ENCODE data around the gene MLLT3.
A peak's percentile ranks its signal among the peaks of the same experiment; 100 is the strongest.

The MLLT3 gene

GRCh38 chr9:20364959-20365358, 257.3 kb downstream of the MLLT3 start:
- Histone ChIP-seq H3K4me3 (ENCODE audit: low read length in 2 of 2) (no peak overlapping the region), H3K4me1 (ENCODE audit: control insufficient read depth in 2 of 2, insufficient read depth in 2 of 2, low read length in 2 of 2) (no peaks in the 10 kb centered on the region), H3K36me3 (ENCODE audit: control insufficient read depth in 2 of 2, insufficient read depth in 2 of 2, low read length in 2 of 2) (peaks cover 24 to 29% of the 10 kb centered on the region in 2 donors), H3K27me3 (ENCODE audit: control insufficient read depth in 2 of 2, insufficient read depth in 2 of 2, low read length in 2 of 2) (no peaks in the 10 kb centered on the region), H3K27ac (ENCODE audit: low read depth in 2 of 2, low read length in 2 of 2) (no peak overlapping the region), H3K9me3 (ENCODE audit: control insufficient read depth in 2 of 2, low read length in 2 of 2) (no peaks in the 10 kb centered on the region), H3K9ac (ENCODE audit: low read depth in 1 of 2, low read length in 2 of 2) (no peak overlapping the region)

GRCh38 chr9:20363233-20363632, 259.1 kb downstream of the MLLT3 start:
- Histone ChIP-seq H3K9ac (ENCODE audit: low read depth in 1 of 2, low read length in 2 of 2) (no peak overlapping the region), H3K9me3 (ENCODE audit: control insufficient read depth in 2 of 2, low read length in 2 of 2) (no peaks in the 10 kb centered on the region), H3K27me3 (ENCODE audit: control insufficient read depth in 2 of 2, insufficient read depth in 2 of 2, low read length in 2 of 2) (no peaks in the 10 kb centered on the region), H3K27ac (ENCODE audit: low read depth in 2 of 2, low read length in 2 of 2) (no peak overlapping the region), H3K36me3 (ENCODE audit: control insufficient read depth in 2 of 2, insufficient read depth in 2 of 2, low read length in 2 of 2) (peaks cover 24 to 29% of the 10 kb centered on the region in 2 donors), H3K4me1 (ENCODE audit: control insufficient read depth in 2 of 2, insufficient read depth in 2 of 2, low read length in 2 of 2) (no peaks in the 10 kb centered on the region), H3K4me3 (ENCODE audit: low read length in 2 of 2) (no peak overlapping the region)

- peaks cover 24 to 29% of the 10 kb centered on the region in 2 donors for H3K36me3 ChIP-seq (ENCODE audit: control insufficient read depth in 2 of 2, insufficient read depth in 2 of 2, low read length in 2 of 2)
- H3K9ac ChIP-seq (ENCODE audit: low read depth in 1 of 2, low read length in 2 of 2) = no peak overlapping the region
- no peaks in the 10 kb centered on the region for H3K9me3 ChIP-seq (ENCODE audit: control insufficient read depth in 2 of 2, low read length in 2 of 2)
- H3K27ac ChIP-seq (ENCODE audit: low read depth in 2 of 2, low read length in 2 of 2) = no peak overlapping the region
- H3K4me3 ChIP-seq (ENCODE audit: low read length in 2 of 2) = no peak overlapping the region
- H3K4me1 ChIP-seq (ENCODE audit: control insufficient read depth in 2 of 2, insufficient read depth in 2 of 2, low read length in 2 of 2) = peaks cover 0 to 3% of the 10 kb centered on the region in 2 donors
- H3K27me3 ChIP-seq (ENCODE audit: control insufficient read depth in 2 of 2, insufficient read depth in 2 of 2, low read length in 2 of 2) = no peaks in the 10 kb centered on the region
Observed at GRCh38 chr9:20361656-20362570, 260.4 kb downstream of the MLLT3 start.

GRCh38 chr9:20361229-20361628, 261.1 kb downstream of the MLLT3 start:
- Histone ChIP-seq H3K9me3 (ENCODE audit: control insufficient read depth in 2 of 2, low read length in 2 of 2) (no peaks in the 10 kb centered on the region), H3K27ac (ENCODE audit: low read depth in 2 of 2, low read length in 2 of 2) (no peak overlapping the region), H3K27me3 (ENCODE audit: control insufficient read depth in 2 of 2, insufficient read depth in 2 of 2, low read length in 2 of 2) (no peaks in the 10 kb centered on the region), H3K4me3 (ENCODE audit: low read length in 2 of 2) (no peak overlapping the region), H3K9ac (ENCODE audit: low read depth in 1 of 2, low read length in 2 of 2) (no peak overlapping the region), H3K4me1 (ENCODE audit: control insufficient read depth in 2 of 2, insufficient read depth in 2 of 2, low read length in 2 of 2) (peaks cover 0 to 10% of the 10 kb centered on the region in 2 donors), H3K36me3 (ENCODE audit: control insufficient read depth in 2 of 2, insufficient read depth in 2 of 2, low read length in 2 of 2) (peaks cover 24 to 29% of the 10 kb centered on the region in 2 donors)

- H3K36me3 ChIP-seq (ENCODE audit: control insufficient read depth in 2 of 2, insufficient read depth in 2 of 2, low read length in 2 of 2) = peaks cover 30 to 31% of the 10 kb centered on the region in 2 donors
- H3K4me1 ChIP-seq (ENCODE audit: control insufficient read depth in 2 of 2, insufficient read depth in 2 of 2, low read length in 2 of 2) = peaks cover 0 to 11% of the 10 kb centered on the region in 2 donors
- no peak overlapping the region for H3K9ac ChIP-seq (ENCODE audit: low read depth in 1 of 2, low read length in 2 of 2)
- no peak overlapping the region for H3K4me3 ChIP-seq (ENCODE audit: low read length in 2 of 2)
- no peaks in the 10 kb centered on the region for H3K9me3 ChIP-seq (ENCODE audit: control insufficient read depth in 2 of 2, low read length in 2 of 2)
- no peak overlapping the region for H3K27ac ChIP-seq (ENCODE audit: low read depth in 2 of 2, low read length in 2 of 2)
- H3K27me3 ChIP-seq (ENCODE audit: control insufficient read depth in 2 of 2, insufficient read depth in 2 of 2, low read length in 2 of 2) = no peaks in the 10 kb centered on the region
Observed at GRCh38 chr9:20358207-20358606, 264.1 kb downstream of the MLLT3 start.

GRCh38 chr9:20357037-20357432, 265.3 kb downstream of the MLLT3 start:
- peaks cover 0 to 11% of the 10 kb centered on the region in 2 donors for H3K4me1 ChIP-seq (ENCODE audit: control insufficient read depth in 2 of 2, insufficient read depth in 2 of 2, low read length in 2 of 2)
- peak overlapping the region in 1 of 2 donors; percentile 8 for H3K27ac ChIP-seq (ENCODE audit: low read depth in 2 of 2, low read length in 2 of 2)

GRCh38 chr9:20356403-20357036, 265.8 kb downstream of the MLLT3 start:
- peaks cover 0 to 11% of the 10 kb centered on the region in 2 donors for H3K4me1 ChIP-seq (ENCODE audit: control insufficient read depth in 2 of 2, insufficient read depth in 2 of 2, low read length in 2 of 2)
- H3K27ac ChIP-seq (ENCODE audit: low read depth in 2 of 2, low read length in 2 of 2) = peak overlapping the region in 1 of 2 donors; percentile 8
- H3K4me3 ChIP-seq (ENCODE audit: low read length in 2 of 2) = peak overlapping the region; percentile 2 to 14
- H3K9me3 ChIP-seq (ENCODE audit: control insufficient read depth in 2 of 2, low read length in 2 of 2) = no peaks in the 10 kb centered on the region
- H3K27me3 ChIP-seq (ENCODE audit: control insufficient read depth in 2 of 2, insufficient read depth in 2 of 2, low read length in 2 of 2) = no peaks in the 10 kb centered on the region
- peaks cover 27 to 31% of the 10 kb centered on the region in 2 donors for H3K36me3 ChIP-seq (ENCODE audit: control insufficient read depth in 2 of 2, insufficient read depth in 2 of 2, low read length in 2 of 2)
- no peak overlapping the region for H3K9ac ChIP-seq (ENCODE audit: low read depth in 1 of 2, low read length in 2 of 2)

More at GRCh38 chr9:20357037-20357432, 265.3 kb downstream of the MLLT3 start:
- Histone ChIP-seq H3K36me3 (ENCODE audit: control insufficient read depth in 2 of 2, insufficient read depth in 2 of 2, low read length in 2 of 2) (peaks cover 28 to 30% of the 10 kb centered on the region in 2 donors), H3K4me3 (ENCODE audit: low read length in 2 of 2) (peak overlapping the region in 1 of 2 donors; percentile 2), H3K9ac (ENCODE audit: low read depth in 1 of 2, low read length in 2 of 2) (no peak overlapping the region), H3K9me3 (ENCODE audit: control insufficient read depth in 2 of 2, low read length in 2 of 2) (no peaks in the 10 kb centered on the region), H3K27me3 (ENCODE audit: control insufficient read depth in 2 of 2, insufficient read depth in 2 of 2, low read length in 2 of 2) (no peaks in the 10 kb centered on the region)

GRCh38 chr9:20355022-20355421, 267.3 kb downstream of the MLLT3 start:
- no peak overlapping the region for H3K9ac ChIP-seq (ENCODE audit: low read depth in 1 of 2, low read length in 2 of 2)

GRCh38 chr9:20353931-20354652, 268.2 kb downstream of the MLLT3 start:
- H3K9ac ChIP-seq (ENCODE audit: low read depth in 1 of 2, low read length in 2 of 2) = no peak overlapping the region
- no peaks in the 10 kb centered on the region for H3K9me3 ChIP-seq (ENCODE audit: control insufficient read depth in 2 of 2, low read length in 2 of 2)
- H3K4me3 ChIP-seq (ENCODE audit: low read length in 2 of 2) = no peak overlapping the region
- peaks cover 0 to 11% of the 10 kb centered on the region in 2 donors for H3K4me1 ChIP-seq (ENCODE audit: control insufficient read depth in 2 of 2, insufficient read depth in 2 of 2, low read length in 2 of 2)
- H3K27ac ChIP-seq (ENCODE audit: low read depth in 2 of 2, low read length in 2 of 2) = no peak overlapping the region
- H3K27me3 ChIP-seq (ENCODE audit: control insufficient read depth in 2 of 2, insufficient read depth in 2 of 2, low read length in 2 of 2) = no peaks in the 10 kb centered on the region
- peaks cover 20 to 23% of the 10 kb centered on the region in 2 donors for H3K36me3 ChIP-seq (ENCODE audit: control insufficient read depth in 2 of 2, insufficient read depth in 2 of 2, low read length in 2 of 2)

More at GRCh38 chr9:20355022-20355421, 267.3 kb downstream of the MLLT3 start:
- H3K9me3 ChIP-seq (ENCODE audit: control insufficient read depth in 2 of 2, low read length in 2 of 2) = no peaks in the 10 kb centered on the region
- no peak overlapping the region for H3K27ac ChIP-seq (ENCODE audit: low read depth in 2 of 2, low read length in 2 of 2)
- H3K4me3 ChIP-seq (ENCODE audit: low read length in 2 of 2) = no peak overlapping the region
- H3K36me3 ChIP-seq (ENCODE audit: control insufficient read depth in 2 of 2, insufficient read depth in 2 of 2, low read length in 2 of 2) = peaks cover 18 to 20% of the 10 kb centered on the region in 2 donors
- H3K27me3 ChIP-seq (ENCODE audit: control insufficient read depth in 2 of 2, insufficient read depth in 2 of 2, low read length in 2 of 2) = no peaks in the 10 kb centered on the region
- peaks cover 0 to 11% of the 10 kb centered on the region in 2 donors for H3K4me1 ChIP-seq (ENCODE audit: control insufficient read depth in 2 of 2, insufficient read depth in 2 of 2, low read length in 2 of 2)

Data from mucosa of rectum (tissue), 2 donors.